ENCODE results near the gene PAEP.

GRCh38 chr9:135580664-135581380 lies 19.3 kb downstream of the PAEP start:
- no peak for TF ChIP-seq CTCF (IDR thresholded peaks at IDR 0.05)
- TF ChIP-seq POLR2A (IDR thresholded peaks at IDR 0.05): no peak
- TF ChIP-seq POLR2AphosphoS5 (IDR thresholded peaks at IDR 0.05): no peak

Data from prostate gland (tissue), 2 donors.